Stimulated activated CD4-positive, alpha-beta T cell treated with anti-CD3 and anti-CD28 coated beads, TNF-alpha, amount 100 ng/mL, for 24 hours (primary cell): ENCODE data around the gene THOC5.
A peak's percentile ranks its signal among the peaks of the same experiment; 100 is the strongest.
"Not testable (repeated sequence)": the region's sequence is repeated elsewhere in the genome, so short reads cannot be mapped to it uniquely, and the experiment has no call there.

Experiments
- DNase-seq, 3 experiments: peaks; one replicate each; pipeline ENCODE4 v3.0.0-alpha.2; 2020; ENCODE audit warnings: low read depth in 3 of 3

The THOC5 gene

GRCh38 chr22:29553351-29554224 lies at the start of gene THOC5:
Gene THOC5, minus strand, starts transcription at chr22:29553757. Its CDS starts 4,610 bp downstream, at chr22:29549147.
- DNase-seq = peak; percentile 81 to 89 (median 83)

- no peak for DNase-seq
Measured at GRCh38 chr22:29598684-29599020, 45.1 kb upstream of the THOC5 start.

- DNase-seq = not testable (repeated sequence)
Measured at GRCh38 chr22:29597871-29598683, 44.5 kb upstream of the THOC5 start.

GRCh38 chr22:29596408-29596807 lies 42.9 kb upstream of the THOC5 start:
- DNase-seq = no peak

GRCh38 chr22:29594447-29594846 lies 40.9 kb upstream of the THOC5 start:
- DNase-seq = not testable (repeated sequence)

GRCh38 chr22:29593923-29594322 lies 40.4 kb upstream of the THOC5 start:
- DNase-seq = no peak

- no peak for DNase-seq
Measured at GRCh38 chr22:29587938-29588699, 34.6 kb upstream of the THOC5 start.

- not testable (repeated sequence) for DNase-seq
Measured at GRCh38 chr22:29586193-29586705, 32.7 kb upstream of the THOC5 start.

GRCh38 chr22:29584975-29585374 lies 31.4 kb upstream of the THOC5 start:
- no peak for DNase-seq

GRCh38 chr22:29581799-29582198 lies 28.2 kb upstream of the THOC5 start:
- no peak for DNase-seq

- DNase-seq = no peak
Measured at GRCh38 chr22:29580200-29580810, 26.7 kb upstream of the THOC5 start.

GRCh38 chr22:29578462-29579200 lies 25.1 kb upstream of the THOC5 start:
- no peak for DNase-seq

- no peak for DNase-seq
Measured at GRCh38 chr22:29574762-29575450, 21.3 kb upstream of the THOC5 start.

- no peak for DNase-seq
Measured at GRCh38 chr22:29570912-29571549, 17.5 kb upstream of the THOC5 start.

GRCh38 chr22:29570456-29570855 lies 16.9 kb upstream of the THOC5 start:
- no peak for DNase-seq

GRCh38 chr22:29569011-29569678 lies 15.6 kb upstream of the THOC5 start:
- no peak for DNase-seq

GRCh38 chr22:29567338-29567737 lies 13.8 kb upstream of the THOC5 start:
- no peak for DNase-seq

GRCh38 chr22:29566513-29566912 lies 13.0 kb upstream of the THOC5 start:
- DNase-seq = not testable (repeated sequence)
